CD4-positive, alpha-beta T cell treated with Interleukin-12 subunit alpha and Interleukin-12 subunit beta, for 1 hour (primary cell): ENCODE results near the gene HOMER2.
"Not testable (repeated sequence)": the region's sequence is repeated elsewhere in the genome, so short reads cannot be mapped to it uniquely, and the experiment has no call there.

Experiments used
- DNase-seq: peaks from one replicate; pipeline ENCODE4 v3.0.0-alpha.2; 2020

HOMER2 gene

GRCh38 chr15:82923744-82924143, 28.8 kb downstream of the HOMER2 start:
- no peak for DNase-seq

DNA sequence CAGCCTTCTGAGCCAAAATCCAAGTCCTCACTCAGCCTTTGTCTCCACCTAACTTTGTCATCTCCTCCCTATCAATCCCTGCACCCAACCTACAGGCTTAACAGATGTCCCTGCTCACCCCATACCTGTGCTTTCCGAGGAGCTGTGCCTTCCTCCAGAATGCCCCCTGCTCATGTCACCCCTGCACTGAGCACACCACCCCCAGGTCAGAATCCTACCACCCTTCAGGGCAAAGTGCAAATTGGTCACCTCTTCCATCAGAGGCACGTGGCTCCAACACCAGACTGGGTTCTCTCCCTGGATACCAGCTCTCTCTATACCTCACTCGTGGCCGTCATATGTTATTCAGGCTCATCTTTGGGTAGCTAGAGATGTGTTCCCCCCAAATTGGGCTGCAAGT, 29.8 kb downstream of the HOMER2 start:
- DNase-seq: no peak

- no peak for DNase-seq
These were observed 30.6 kb downstream of the HOMER2 start for GRCh38 chr15:82921939-82922338.

GRCh38 chr15:82921242-82921641, 31.3 kb downstream of the HOMER2 start:
- no peak for DNase-seq

DNA sequence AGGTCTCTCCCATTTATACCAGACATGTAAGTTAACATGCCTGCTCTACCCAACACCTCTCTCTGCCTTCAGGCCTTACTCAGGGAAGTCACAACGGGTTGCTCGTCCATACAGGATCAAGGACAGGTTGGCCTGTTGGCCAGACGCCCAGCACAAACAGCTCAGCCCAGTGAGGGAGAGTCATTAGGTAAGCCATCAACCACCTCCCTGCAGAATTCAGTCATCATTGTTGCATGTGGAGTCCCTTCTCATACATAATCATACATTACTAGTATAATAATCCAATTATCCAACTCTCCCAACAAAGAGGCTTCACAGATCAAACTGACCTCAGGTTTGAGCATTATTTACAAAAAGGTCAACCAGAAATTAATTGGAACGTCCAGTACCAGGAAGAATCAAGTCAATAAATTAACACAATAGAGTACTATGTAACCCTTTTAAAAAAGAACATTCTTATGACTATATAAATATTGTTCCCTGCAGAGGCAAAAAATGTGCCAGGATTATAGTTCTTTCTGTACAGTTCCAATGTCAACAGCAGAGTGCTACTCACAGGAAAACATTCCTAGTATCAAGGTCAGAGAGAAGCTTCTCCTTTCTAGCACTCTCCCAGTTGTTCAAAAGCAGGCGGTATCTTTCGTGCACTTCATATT, 33.2 kb downstream of the HOMER2 start:
- no peak for DNase-seq

GRCh38 chr15:82918607-82919230, 33.8 kb downstream of the HOMER2 start:
- no peak for DNase-seq

DNA sequence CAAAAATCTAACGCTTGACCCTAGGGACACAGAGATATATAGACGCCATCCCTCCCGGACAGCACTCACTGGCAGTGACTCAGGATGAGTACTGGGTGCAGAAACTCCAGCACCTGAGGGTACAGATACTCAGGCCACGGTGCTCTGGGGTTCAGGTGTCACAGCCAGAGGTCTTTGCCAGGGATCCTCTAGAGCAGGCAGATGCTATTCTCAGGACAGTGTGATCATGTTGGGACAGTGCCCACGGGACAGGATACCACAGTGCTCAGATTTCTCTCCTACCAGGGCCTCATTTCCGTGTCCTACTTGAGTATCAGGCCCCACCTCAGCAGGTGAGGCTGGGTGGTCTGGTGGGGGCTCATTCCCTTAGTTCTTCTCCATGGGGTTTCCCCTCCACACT, 34.4 kb downstream of the HOMER2 start:
- no peak for DNase-seq

DNA sequence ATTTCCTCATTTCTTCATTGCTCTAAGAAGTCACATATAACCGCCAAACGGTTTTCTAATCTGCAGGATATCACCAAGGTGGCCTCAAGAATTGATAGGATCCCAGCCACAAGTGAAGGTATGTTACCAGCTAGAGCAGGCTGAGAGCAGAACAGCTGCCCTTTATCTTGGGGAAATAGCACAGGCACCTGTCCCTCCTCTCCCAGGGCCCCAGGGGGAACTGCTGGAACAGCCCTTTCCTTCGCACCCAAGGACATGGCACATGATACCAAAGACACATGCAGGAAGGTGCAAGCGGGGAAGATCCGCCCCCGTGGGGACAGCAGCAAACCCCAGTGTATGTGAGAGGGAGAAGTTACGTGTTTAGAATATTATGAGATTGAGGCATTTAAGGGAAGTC, 35.3 kb downstream of the HOMER2 start:
- DNase-seq: no peak

DNA sequence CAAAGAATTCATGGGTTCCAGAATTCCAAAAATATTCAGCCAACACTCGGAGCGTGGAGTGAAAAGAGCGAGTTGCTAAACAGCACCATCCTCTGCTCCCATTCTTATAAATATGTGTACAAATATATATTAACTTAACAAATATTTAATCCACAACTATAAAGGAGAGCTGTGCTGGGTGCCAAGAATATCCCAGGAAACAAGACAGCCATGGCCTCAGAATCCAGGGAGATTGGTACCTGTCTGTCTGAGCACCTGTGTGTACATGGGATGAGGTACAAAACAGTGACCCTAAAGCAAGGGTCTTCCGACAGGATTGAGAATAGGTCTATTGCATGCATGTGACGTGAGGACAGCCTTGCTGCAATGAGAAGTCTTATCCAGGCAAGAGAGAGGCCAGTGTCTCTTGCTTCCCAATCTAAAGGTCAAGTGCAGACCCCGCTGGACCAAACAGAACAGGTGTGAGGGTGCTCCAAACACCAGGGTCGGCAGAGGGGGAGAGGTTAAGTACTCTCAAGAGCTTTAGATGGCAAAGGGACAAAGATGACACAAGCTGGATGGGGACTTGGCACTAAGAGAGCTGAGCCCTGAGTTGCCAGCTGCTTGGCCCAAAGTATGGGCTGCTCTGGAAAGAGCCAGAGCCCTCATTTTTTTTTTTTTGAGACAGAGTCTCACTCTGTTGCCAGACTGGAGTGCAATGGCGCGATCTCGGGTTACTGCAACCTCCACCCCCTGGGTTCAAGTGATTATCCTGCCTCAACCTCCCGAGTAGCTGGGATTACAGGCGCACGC, 36.2 kb downstream of the HOMER2 start:
- DNase-seq: no peak

DNA sequence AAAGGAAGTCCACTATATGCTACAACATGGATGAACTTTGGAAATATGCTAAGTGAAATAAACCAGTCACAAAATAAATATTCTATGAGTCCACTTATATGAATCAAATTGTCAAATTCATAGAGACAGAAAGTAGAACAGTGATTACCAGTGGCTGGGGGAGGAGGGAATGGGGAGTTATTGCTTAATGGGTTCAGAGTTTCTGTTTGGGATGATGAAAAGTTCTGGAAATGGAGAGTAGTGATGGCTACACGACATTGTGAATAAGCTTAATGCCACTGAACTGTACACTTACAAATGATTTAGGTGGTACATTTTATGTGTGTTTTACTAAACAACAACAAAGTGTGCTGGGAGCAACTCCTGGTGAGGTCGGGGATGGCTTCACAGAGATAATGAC, 38.1 kb downstream of the HOMER2 start:
- DNase-seq: no peak

DNA sequence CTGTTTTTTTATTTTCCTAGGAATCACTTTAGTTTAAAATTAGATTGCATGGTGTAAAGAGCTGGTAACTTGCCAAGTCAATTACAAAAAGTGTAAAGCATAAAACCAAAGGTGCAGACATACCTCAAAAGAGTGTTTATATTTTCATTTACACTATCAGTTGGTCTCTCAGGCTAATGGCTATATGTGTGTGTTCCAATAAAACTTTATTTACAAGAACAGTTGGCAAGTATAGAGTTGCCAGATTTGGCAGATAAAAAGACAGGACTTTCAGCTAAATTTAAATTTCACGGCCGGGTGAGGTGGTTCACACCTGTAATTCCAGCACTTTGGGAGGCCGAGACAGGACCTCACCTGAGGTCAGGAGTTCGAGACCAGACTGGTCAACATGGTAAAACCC, 41.1 kb downstream of the HOMER2 start:
- no peak for DNase-seq

DNA sequence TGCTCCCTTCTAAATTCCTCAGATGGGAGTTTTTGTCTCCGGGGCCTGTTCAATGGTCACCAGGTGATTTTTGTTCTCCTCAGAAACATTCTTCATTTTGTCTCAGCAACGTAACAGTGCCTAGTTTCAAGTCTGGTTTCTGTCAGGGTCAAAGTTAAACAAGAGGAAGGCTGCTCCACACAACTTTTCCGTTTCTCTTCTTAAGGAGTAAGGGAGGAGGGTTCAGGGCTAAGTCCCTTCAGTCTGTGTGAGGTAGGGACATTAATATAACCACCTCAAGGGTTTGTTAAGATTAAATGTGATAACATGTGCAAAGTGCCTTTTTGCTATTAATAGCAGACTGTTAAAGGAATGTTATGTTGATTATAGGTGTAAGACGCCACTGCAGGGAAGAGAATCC, 41.8 kb downstream of the HOMER2 start:
- no peak for DNase-seq

GRCh38 chr15:82909080-82909815, 43.3 kb downstream of the HOMER2 start:
- DNase-seq: no peak

DNA sequence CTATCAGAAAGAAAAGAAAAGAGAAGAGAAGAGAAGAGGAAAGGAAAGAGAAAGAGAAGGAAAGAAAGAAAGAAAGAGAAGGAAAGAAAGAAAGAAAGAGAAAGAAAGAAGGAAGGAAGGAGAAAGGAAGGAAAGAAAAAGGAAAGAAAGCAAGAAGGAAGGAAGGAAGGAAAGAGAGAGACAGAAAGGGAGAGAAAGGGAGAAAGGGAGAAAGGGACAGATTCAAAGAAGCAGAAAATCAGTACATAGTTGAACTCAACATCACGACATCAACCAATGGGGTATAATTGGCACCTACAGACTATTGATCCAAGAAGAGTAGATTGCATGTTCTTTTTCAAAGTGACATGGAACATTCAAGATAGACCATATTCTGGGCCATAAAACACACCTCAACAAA, 45.2 kb downstream of the HOMER2 start:
- no peak for DNase-seq

DNA sequence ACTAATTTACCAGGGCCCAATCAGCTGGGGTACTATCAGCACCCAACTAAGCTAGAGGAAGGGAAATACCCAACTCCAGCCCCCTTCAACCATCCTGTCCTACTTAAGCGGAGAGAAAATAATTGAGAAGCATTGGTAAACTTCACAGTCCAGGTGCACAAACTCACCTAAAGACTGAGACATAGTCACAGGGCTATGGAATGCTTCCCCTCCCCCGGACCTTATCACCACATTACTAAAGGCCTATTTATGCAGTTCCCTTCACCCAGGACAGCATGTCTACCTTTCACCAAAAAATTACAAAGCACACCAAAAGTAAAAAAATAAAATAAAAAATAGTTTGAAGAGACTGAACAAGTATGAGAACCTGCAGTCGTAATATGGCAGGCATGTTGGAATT, 47.9 kb downstream of the HOMER2 start:
- DNase-seq: no peak

- DNase-seq: no peak
These were observed 49.0 kb downstream of the HOMER2 start for GRCh38 chr15:82903511-82903910.

- DNase-seq: no peak
These were observed 51.3 kb downstream of the HOMER2 start for GRCh38 chr15:82901114-82901805.

DNA sequence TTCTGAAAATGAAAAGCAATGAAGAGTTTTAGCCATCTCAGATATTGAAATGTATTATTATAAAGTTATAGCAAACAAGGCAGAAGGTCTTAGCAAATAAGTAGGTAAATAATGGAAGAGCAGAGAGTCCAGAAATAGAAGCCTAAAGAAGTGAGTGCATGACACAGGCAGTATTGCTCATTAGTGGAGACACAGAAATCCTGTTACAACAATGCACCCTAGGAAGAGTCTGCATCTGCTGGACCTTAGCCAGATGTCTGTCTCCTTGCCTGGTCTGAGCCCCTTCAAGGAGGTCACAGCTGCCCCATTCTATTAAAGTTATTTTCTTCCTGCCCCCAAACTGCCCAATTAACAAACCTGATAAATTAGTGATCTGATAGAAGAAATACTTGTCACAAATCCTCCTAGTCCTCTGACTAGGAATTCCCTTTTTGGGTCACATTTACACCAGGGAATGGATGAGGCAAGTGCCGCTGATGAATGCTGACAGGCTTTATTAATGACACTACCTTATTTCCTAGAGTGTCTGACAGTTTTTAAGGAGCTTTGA, 51.9 kb downstream of the HOMER2 start:
- DNase-seq: no peak

- DNase-seq: no peak
These were observed 53.6 kb downstream of the HOMER2 start for GRCh38 chr15:82898961-82899360.

GRCh38 chr15:82895983-82896382, 56.5 kb downstream of the HOMER2 start:
- no peak for DNase-seq

GRCh38 chr15:82894971-82895520, 57.5 kb downstream of the HOMER2 start:
- no peak for DNase-seq

DNA sequence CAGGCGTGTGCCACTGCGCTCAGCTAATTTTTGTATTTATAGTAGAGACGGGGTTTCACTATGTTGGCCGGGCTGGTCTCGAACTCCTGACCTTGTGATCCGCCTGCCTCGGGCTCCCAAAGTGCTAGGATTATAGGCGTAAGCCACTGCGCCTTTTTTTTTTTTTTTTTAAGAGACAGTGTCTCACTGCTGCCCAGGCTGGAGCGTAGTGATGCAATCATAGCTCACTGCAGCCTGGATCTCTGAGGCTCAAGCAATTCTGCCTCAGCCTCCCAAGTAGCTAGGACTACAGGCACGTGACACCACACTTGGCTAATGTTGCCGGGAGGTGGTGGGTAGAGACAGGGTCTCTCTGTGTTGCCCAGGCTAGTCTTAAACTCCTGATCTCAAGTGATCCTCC, 59.0 kb downstream of the HOMER2 start:
- not testable (repeated sequence) for DNase-seq
